ENCODE results near the gene UGT3A2.

DNA sequence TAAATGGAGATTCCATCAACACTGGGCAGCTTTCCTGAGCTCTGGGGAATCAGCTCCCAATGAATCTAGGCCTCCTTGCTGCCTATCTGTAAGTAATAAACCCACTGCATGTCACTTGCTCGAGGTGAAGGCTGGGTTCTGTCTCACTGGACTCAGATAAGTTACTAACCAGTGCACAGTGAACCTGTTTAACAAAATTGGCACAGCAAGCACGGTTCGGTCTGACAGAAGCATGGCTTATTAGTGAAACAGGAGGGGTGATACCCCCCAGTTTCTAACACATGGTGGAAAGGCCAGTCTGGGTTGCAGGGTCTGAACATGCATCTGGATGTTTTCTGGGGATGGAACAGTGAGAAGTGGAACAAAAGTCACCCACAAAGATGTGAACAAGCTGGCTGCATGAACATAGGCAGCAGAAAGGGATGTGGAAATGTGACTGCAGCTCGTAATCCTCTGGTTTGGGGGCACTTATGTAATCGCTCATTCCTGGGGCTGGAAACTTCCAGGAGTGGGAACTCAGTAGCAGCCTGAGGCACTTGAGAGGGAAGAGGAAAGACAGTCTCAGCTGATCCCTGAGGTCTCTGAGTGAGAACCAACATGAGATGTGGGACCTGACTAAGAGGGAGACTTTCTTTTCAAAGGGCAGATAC lies 37.7 kb downstream of the UGT3A2 start:
- TF ChIP-seq, protein P1, sequence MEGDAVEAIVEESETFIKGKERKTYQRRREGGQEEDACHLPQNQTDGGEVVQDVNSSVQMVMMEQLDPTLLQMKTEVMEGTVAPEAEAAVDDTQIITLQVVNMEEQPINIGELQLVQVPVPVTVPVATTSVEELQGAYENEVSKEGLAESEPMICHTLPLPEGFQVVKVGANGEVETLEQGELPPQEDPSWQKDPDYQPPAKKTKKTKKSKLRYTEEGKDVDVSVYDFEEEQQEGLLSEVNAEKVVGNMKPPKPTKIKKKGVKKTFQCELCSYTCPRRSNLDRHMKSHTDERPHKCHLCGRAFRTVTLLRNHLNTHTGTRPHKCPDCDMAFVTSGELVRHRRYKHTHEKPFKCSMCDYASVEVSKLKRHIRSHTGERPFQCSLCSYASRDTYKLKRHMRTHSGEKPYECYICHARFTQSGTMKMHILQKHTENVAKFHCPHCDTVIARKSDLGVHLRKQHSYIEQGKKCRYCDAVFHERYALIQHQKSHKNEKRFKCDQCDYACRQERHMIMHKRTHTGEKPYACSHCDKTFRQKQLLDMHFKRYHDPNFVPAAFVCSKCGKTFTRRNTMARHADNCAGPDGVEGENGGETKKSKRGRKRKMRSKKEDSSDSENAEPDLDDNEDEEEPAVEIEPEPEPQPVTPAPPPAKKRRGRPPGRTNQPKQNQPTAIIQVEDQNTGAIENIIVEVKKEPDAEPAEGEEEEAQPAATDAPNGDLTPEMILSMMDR (IDR thresholded peaks at IDR 0.05), result no peak
- no peak for TF ChIP-seq POLR2A (IDR thresholded peaks at IDR 0.05)

Measured in Peyer's patch (tissue), 4 donors.